GM23248 (cell line): ENCODE data around the gene SMCO4.

ENCODE experiments used
- EZH2 ChIP-seq: fragments of 200-600 bp; sonication (generic); IDR thresholded peaks from 2 replicates; pipeline ENCODE4 v1.6.1; 2018; ENCODE audit warnings: antibody characterized with exemption, mild to moderate bottlenecking; ENCODE audit not compliant: insufficient read depth, poor library complexity, severe bottlenecking
- EZH2phosphoT487 ChIP-seq: fragments of 200-600 bp; sonication (generic); IDR thresholded peaks from 2 replicates; pipeline ENCODE4 v1.6.1; 2018; ENCODE audit warnings: antibody characterized with exemption, moderate library complexity, mild to moderate bottlenecking, low read depth; ENCODE audit not compliant: insufficient read depth

DNA sequence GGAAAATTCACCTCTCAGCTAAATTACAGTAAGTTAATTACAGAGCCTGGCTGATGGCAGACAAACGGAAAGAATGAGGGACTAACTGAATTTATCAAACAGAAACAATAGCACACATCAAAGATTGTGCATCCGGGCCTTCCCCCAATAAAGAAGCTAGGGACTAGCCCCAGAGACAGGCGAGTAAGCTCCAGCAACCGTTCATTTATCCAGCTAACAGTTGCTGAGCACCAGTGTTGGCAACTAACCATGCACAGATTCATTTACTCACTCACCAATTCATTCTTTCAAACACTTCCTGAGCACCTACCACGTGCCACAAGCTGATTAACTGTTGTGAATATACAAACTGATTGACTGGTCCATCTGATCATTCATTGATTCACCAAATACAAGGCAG is 51.2 kb downstream of the SMCO4 start:
- no peak for TF ChIP-seq EZH2phosphoT487
- TF ChIP-seq EZH2, result no peak
